DMS79 (cell line): ENCODE measurements around the gene SNX8.
"Not testable (repeated sequence)": the region's sequence is repeated elsewhere in the genome, so short reads cannot be mapped to it uniquely, and the experiment has no call there.

Source experiments
- DNase-seq: peaks from one replicate; lab custom pipeline; 2025; lab: John Stamatoyannopoulos, UW

SNX8 gene

DNA sequence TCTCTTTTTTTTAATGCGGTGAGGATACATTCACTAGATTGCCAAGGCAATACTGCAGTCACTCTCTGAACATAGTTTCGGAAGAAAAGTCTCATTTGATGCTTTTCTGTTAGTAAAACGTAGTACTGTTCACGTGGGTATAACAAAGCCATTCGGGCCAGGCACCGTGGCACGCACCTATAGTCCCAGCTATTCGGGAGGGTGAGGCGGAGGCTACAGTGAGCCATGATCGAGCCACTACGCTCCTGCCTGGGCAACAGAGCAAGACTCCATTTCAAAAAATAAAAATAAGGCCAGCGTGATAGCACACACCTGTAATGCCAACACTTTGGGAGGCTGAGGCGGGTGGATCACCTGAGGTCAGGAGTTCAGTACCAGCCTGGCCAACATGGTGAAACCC lies 24.6 kb downstream of the SNX8 start:
- DNase-seq: no peak

- no peak for DNase-seq
Measured at GRCh38 chr7:2289111-2289586, 25.1 kb downstream of the SNX8 start.

- DNase-seq: no peak
Measured at GRCh38 chr7:2288503-2288902, 25.7 kb downstream of the SNX8 start.

DNA sequence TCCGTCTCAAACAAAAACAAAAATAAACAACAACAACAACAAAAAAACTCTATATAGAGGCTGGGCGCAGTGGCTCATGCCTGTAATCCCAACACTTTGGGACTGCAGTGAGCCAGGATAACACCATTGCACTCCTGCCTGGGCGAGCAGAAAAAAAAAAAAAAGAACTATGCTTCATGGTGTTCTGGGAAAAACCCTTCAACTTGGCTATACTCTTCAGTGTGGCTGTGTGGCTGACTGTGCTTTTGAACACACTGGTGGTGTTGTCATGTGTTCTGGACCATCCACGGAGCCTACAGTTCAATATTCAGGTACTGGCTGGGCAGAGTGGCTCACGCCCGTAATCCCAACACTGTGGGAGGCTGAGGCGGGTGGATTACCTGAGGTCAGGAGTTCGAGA lies 26.5 kb downstream of the SNX8 start:
- no peak for DNase-seq

- no peak for DNase-seq
Measured at GRCh38 chr7:2283074-2283473, 31.2 kb downstream of the SNX8 start.

DNA sequence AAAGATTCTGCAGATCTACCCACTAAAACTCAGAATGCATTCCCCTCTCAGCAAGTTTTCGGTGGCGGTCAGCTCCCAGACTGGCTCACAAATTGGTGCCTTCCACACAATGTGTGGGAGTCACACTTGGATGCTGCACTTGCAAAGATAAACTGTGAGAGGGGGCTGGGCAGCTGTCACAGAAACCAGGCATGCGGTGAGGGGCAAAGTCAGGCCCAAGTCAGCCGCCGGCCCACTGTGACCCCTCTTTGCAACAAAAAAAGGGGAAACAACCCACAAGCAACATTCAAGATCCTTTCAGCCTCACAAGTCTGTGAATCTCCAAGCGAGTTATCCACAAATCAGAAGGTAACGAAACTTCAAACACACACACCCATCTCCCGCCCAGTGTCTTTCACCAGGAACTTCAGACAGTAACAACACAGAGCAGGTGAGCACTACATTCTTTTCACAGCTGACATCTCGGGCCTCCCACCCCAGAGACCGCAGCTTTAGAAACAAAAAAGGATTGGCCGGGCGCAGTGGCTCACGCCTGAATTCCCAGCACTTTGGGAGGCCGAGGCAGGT lies 32.0 kb downstream of the SNX8 start:
- DNase-seq: no peak

- no peak for DNase-seq
Measured at GRCh38 chr7:2281541-2281940, 32.7 kb downstream of the SNX8 start.

- DNase-seq: no peak
Measured at GRCh38 chr7:2280424-2280823, 33.8 kb downstream of the SNX8 start.

DNA sequence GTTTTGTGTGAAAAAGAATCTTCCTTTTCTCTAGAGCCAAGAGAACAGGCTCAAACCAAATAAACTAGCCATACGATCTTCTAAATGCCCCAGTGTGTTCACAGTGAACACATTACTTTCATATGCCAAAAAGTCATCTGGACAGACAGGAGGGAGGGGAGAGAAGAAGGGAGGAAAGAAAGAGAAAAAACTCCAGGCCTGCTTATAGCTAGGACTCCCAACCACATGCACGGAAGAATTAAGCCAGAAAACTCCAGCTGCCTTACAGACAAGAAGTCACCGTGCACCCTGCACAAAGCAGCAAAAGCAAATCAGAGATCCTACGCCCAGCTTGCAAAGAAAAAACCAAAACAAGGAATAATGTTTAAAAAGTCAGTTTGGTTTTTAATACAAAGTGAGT lies 34.3 kb downstream of the SNX8 start:
- DNase-seq: no peak

DNA sequence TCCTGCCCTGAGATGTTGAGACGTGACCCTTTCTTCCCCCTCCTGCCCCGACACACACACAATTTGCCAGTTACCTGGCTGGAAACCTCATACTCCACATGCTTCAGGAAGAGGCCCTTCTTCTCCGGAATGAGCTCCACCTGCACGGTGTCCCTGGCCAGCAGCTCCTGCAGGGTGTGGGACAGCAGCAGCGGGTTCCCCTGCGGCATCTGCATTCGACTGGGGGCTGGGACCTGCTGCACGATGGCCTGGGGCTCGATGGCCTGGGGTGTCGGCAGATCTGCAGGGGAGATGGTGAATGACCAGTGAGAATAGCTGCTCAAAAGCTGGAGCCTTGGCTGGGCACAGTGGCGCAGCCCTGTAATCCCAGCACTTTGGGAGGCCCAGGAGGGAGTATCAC lies 36.2 kb downstream of the SNX8 start:
- no peak for DNase-seq

DNA sequence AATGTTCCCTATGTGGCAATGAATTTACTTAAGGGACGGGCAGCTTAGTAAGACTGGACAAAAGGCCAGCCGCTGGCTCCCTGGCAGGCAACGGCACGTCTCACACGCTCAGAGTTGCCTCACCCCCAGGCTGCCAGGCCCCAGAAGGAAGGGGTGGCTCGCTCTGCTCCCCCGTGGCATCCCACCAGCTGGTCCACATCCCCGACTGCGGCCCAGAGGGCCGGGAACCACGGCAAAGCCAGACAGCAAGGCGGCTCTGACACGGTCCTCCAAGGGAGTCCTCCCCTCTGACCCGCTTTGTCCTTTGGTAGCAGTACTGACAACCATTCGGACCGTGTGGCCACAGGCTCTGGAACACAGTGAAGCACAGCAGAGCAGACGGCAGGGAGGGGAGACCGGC lies 38.1 kb downstream of the SNX8 start:
- DNase-seq: no peak

DNA sequence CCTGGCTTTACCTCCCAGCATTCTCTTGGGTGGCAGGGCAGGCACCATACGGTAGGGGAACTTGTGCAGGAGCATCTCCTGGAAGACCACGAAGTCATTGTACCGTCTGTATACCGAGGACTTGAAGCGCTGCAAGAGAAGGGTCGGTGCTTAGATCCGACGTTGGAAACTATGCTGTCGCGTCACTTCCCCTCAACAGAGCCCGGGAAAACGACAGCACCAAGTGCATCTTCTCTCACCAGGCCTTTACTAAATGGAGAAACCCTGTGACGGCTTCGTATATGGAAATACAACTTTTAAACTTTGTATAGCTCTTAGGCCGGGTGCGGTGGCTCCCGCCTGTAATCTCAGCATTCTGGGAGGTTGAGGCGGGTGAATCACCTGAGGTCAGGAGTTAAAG lies 39.1 kb downstream of the SNX8 start:
- no peak for DNase-seq

GRCh38 chr7:2274666-2275065 lies 39.6 kb downstream of the SNX8 start:
- DNase-seq: no peak

GRCh38 chr7:2273866-2274265 lies 40.4 kb downstream of the SNX8 start:
- DNase-seq: no peak

GRCh38 chr7:2272031-2272430 lies 42.2 kb downstream of the SNX8 start:
- no peak for DNase-seq

DNA sequence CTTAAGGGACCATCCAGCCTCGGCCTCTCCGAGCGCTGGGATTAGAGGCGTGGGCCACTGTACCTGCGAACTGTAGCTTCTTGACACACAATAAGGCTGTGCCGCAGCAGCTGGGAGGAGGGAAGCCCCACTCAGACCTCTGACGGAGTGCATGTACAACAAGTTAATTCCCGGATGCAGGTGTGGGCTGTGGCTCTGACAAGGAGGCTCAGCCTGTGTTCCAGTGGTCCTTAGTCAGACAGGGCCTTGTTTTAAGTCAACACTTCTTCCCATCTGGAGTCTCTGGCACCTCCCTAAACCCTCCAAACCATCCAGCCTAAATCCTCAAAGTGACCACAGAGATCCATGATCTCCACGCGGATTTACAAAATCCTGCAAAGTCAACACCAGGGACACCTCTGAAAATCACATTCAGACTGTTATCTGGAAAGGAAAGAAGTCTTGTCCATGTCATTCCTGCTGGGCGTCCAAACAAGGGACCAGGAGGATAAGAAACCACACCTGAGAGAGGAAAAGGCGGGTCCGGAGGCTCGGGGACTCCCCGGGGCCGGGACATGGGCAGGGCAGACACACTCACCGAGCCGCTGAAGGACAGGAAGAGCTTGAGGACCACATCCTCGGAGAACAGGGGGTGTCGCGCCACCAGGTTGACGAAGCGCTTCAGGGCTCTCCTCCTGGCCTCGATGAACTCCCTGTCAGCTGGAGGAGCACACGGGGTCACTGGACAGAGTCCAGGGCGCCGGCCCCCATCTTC lies 42.8 kb downstream of the SNX8 start:
- DNase-seq: no peak

- no peak for DNase-seq
Measured at GRCh38 chr7:2270495-2270894, 43.7 kb downstream of the SNX8 start.

GRCh38 chr7:2269991-2270460 lies 44.2 kb downstream of the SNX8 start:
- no peak for DNase-seq

DNA sequence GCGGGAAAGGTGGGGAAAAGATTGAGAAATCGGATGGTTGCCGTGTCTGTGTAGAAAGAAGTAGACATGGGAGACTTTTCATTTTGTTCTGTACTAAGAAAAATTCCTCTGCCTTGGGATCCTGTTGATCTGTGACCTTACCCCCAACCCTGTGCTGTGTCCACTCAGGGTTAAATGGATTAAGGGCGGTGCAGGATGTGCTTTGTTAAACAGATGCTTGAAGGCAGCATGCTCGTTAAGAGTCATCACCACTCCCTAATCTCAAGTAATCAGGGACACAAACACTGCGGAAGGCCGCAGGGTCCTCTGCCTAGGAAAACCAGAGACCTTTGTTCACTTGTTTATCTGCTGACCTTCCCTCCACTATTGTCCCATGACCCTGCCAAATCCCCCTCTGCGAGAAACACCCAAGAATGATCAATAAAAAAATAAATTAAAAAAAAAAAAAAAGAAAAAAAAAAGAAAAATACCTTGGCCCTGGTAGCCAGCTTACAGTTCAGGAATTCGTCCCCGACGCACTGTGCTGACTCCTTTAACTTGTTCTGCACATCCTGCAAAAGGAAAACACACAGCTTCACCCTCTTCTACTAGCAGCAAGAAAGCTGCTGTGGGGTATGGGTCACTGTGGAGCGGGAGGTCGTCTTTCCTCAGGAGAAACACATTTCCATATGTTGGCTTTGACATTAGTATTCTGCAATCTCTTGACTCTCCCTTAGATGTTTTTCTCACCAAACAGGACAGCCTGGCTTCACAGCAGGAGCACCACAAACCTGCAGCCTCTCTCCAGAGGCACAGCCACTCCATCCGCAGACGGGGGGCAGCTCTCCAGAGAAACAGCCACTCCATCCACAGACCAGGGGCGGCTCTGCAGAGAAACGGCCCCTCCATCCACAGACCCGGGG lies 44.9 kb downstream of the SNX8 start:
- DNase-seq: not testable (repeated sequence)

GRCh38 chr7:2266911-2267310 lies 47.3 kb downstream of the SNX8 start:
- no peak for DNase-seq

DNA sequence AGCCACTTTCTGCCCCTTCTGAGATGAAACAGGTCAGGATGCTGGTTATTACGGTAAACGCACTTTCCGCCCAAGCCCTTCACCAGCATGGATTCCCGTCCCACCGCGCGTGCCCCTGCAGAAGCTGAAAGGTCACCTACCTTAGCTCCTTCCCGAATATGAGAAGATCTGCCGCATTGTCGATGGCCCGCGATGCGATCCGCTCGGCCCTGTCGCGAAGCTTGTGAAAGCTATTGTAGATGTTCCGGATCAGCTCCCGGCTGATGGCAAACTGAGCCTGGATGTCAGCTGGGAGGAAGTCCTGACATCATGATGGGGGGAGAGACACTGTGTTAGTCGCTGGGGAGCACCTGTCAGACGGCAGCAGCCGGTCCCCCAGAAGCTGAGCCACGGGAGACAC lies 50.1 kb downstream of the SNX8 start:
- no peak for DNase-seq

DNA sequence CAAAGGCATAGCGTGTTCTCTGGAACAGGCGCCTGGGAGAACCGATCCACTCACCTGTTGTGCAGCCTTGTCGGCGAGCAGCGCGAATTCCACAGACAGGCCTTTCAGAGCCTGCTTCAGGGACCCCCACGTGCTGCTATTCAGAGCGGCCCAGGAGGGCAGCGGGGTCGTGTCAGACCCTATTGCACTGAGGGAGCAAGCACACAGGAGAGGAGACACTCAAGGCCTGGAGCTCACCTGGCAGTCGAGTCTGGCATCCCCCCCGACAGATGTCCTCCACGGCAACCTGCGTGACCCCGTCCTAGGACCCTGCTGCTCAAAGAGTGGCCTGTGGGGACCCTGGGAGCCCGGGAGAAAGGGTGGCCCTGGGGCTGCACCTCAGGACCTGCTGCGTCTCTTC lies 51.1 kb downstream of the SNX8 start:
- DNase-seq: no peak

- no peak for DNase-seq
Measured at GRCh38 chr7:2261611-2262010, 52.6 kb downstream of the SNX8 start.
